WTC11 (cell line): ENCODE results near the gene AHCYL1. TPM values are rescaled to one million over a fixed set of nuclear protein-coding genes. Genes with fewer than 3 reads are reported as not detected.

Source experiments
- ATAC-seq: fragments of 200-7000 bp; cut with Tn5 transposase; 2 replicates; pipeline ENCODE4 v1.10.0; 2021; ENCODE audit warnings: mild to moderate bottlenecking, moderate library complexity
- CTCF ChIA-PET: fragments of 300-600 bp; sonication (Branson Sonifier 250); formaldehyde crosslinking; loops from one replicate; lab custom pipeline; 2021; ENCODE audit warnings: antibody characterized with exemption; lab: Charles Lee
- POLR2A ChIA-PET: fragments of 350-600 bp; sonication (Branson Sonifier 250); formaldehyde crosslinking; loops from one replicate; lab custom pipeline; 2021; ENCODE audit warnings: antibody characterized with exemption; lab: Charles Lee
- DNase-seq: peaks from one replicate; pipeline ENCODE4 v3.0.0; 2021; ENCODE audit warnings: low spot score
- H3K27ac Mint-ChIP-seq: 2 replicates; pipeline ENCODE4 v1.8.0; 2021; ENCODE audit warnings: mixed read lengths
- H3K27me3 Mint-ChIP-seq: 2 replicates; pipeline ENCODE4 v1.8.0; 2021; ENCODE audit warnings: low read depth, mild to moderate bottlenecking, moderate library complexity, mixed read lengths
- H3K36me3 Mint-ChIP-seq: 2 replicates; pipeline ENCODE4 v1.8.0; 2021; ENCODE audit warnings: mixed read lengths
- H3K4me1 Mint-ChIP-seq: 2 replicates; pipeline ENCODE4 v1.8.0; 2022; ENCODE audit warnings: mixed read lengths
- H3K4me3 Mint-ChIP-seq: 2 replicates; pipeline ENCODE4 v1.8.0; 2021; ENCODE audit warnings: mild to moderate bottlenecking, moderate library complexity, mixed read lengths
- H3K9me3 Mint-ChIP-seq: 2 replicates; pipeline ENCODE4 v1.8.0; 2021; ENCODE audit warnings: mixed read lengths
- ATF6 ChIP-seq: sonication (generic); formaldehyde crosslinking; IDR thresholded peaks from 2 replicates; pipeline ENCODE4 v1.8.1; 2023; ENCODE audit warnings: mild to moderate bottlenecking, missing genetic modification reagents
- EMX1 ChIP-seq: fragments of 250-450 bp; sonication (Bioruptor Pico); IDR thresholded peaks from 2 replicates; pipeline ENCODE4 v1.8.0; 2021; ENCODE audit warnings: mild to moderate bottlenecking
- ERG ChIP-seq: fragments of 250-450 bp; sonication (Bioruptor Pico); IDR thresholded peaks from 2 replicates; pipeline ENCODE4 v1.8.0; 2021; ENCODE audit warnings: mild to moderate bottlenecking
- GRHL2 ChIP-seq: fragments of 250-450 bp; sonication (Bioruptor Pico); IDR thresholded peaks from 2 replicates; pipeline ENCODE4 v1.8.0; 2022; ENCODE audit warnings: mild to moderate bottlenecking, moderate library complexity; ENCODE audit not compliant: insufficient replicate concordance, severe bottlenecking
- IRF2 ChIP-seq: sonication (generic); formaldehyde crosslinking; IDR thresholded peaks from 2 replicates; pipeline ENCODE4 v1.8.0; 2022; ENCODE audit warnings: low read depth, missing genetic modification reagents, borderline replicate concordance
- KAT7 ChIP-seq: sonication (generic); formaldehyde crosslinking; IDR thresholded peaks from 2 replicates; pipeline ENCODE4 v1.8.1; 2023; ENCODE audit warnings: missing genetic modification reagents, mild to moderate bottlenecking, borderline replicate concordance
- MYBL2 ChIP-seq: sonication (generic); formaldehyde crosslinking; IDR thresholded peaks from 2 replicates; pipeline ENCODE4 v1.8.1; 2023; ENCODE audit warnings: mild to moderate bottlenecking, moderate library complexity, missing genetic modification reagents
- NFATC4 ChIP-seq: fragments of 250-450 bp; sonication (Bioruptor Pico); IDR thresholded peaks from 2 replicates; pipeline ENCODE4 v1.9.0; 2021; ENCODE audit warnings: mild to moderate bottlenecking
- PRDM15 ChIP-seq: sonication (generic); formaldehyde crosslinking; IDR thresholded peaks from 2 replicates; pipeline ENCODE4 v1.8.0; 2022; ENCODE audit warnings: missing genetic modification reagents
- SMAD4 ChIP-seq: sonication (generic); formaldehyde crosslinking; IDR thresholded peaks from 2 replicates; pipeline ENCODE4 v1.8.0; 2022; ENCODE audit warnings: mild to moderate bottlenecking, missing genetic modification reagents
- SOX15 ChIP-seq: fragments of 250-450 bp; sonication (Bioruptor Pico); IDR thresholded peaks from 2 replicates; pipeline ENCODE4 v1.9.0; 2021; ENCODE audit warnings: mild to moderate bottlenecking
- TEAD4 ChIP-seq: sonication (generic); formaldehyde crosslinking; IDR thresholded peaks from 2 replicates; pipeline ENCODE4 v1.8.0; 2022; ENCODE audit warnings: mild to moderate bottlenecking, missing genetic modification reagents
- ZBTB21 ChIP-seq: sonication (generic); formaldehyde crosslinking; IDR thresholded peaks from 2 replicates; pipeline ENCODE4 v1.8.1; 2023; ENCODE audit warnings: mild to moderate bottlenecking, missing genetic modification reagents, borderline replicate concordance
- ZNF416 ChIP-seq: fragments of 250-450 bp; sonication (Bioruptor Pico); IDR thresholded peaks from 2 replicates; pipeline ENCODE4 v1.9.0; 2021; ENCODE audit warnings: mild to moderate bottlenecking, inconsistent platforms
- total RNA-seq: library from RNA; stranded (reverse); gene quantifications from 3 replicates; pipeline ENCODE4 v1.2.3, GENCODE V29; 2021

The AHCYL1 gene
- total RNA-seq, 1 experiment from 2014 or later, result 92.1 TPM

GRCh38 chr1:109975718-109976117 is 8.8 kb upstream of the AHCYL1 start:
- H3K4me1 Mint-ChIP-seq, result no peaks in the 10 kb centered on the region
- ATAC-seq, result no peak
- H3K36me3 Mint-ChIP-seq, result no peaks in the 10 kb centered on the region
- no peak for DNase-seq
- ChIA-PET POLR2A (no interaction called here), CTCF (interaction anchor here (2.2 to 2.8 kb wide), 2 partner anchors 9 to 52 kb away, joined by 8 to 16 read pairs; partner anchors contain the start of gene AHCYL1)
- H3K4me3 Mint-ChIP-seq, result no peak overlapping the region
- H3K27me3 Mint-ChIP-seq, result peaks cover 9% of the 10 kb centered on the region
- no peaks in the 10 kb centered on the region for H3K9me3 Mint-ChIP-seq
- TF ChIP-seq NFATC4 (CRISPR knock-in tag), result no peak
- 0 out of 2 replicates have a peak, but pooled peaks have one; percentile 35 for TF ChIP-seq ZNF416 (CRISPR knock-in tag)
- H3K27ac Mint-ChIP-seq, result no peak overlapping the region

- H3K36me3 Mint-ChIP-seq, result no peaks in the 10 kb centered on the region
- H3K4me1 Mint-ChIP-seq, result no peaks in the 10 kb centered on the region
- no peak for ATAC-seq
- ChIA-PET POLR2A (no interaction called here), CTCF (interaction anchor here (1.3 to 2.8 kb wide), 3 partner anchors 8 to 186 kb away, joined by 3 to 16 read pairs (median 8); partner anchors contain the start of gene AHCYL1)
- no peak for DNase-seq
- TF ChIP-seq IRF2 (CRISPR knock-in tag) (no peak), MYBL2 (CRISPR knock-in tag) (no peak), ZBTB21 (CRISPR knock-in tag) (no peak), EMX1 (CRISPR knock-in tag) (no peak), PRDM15 (no peak), GRHL2 (CRISPR knock-in tag) (no peak), ERG (CRISPR knock-in tag) (no peak), SOX15 (no peak)
- peaks cover 9% of the 10 kb centered on the region for H3K27me3 Mint-ChIP-seq
- H3K27ac Mint-ChIP-seq, result no peak overlapping the region
- no peaks in the 10 kb centered on the region for H3K9me3 Mint-ChIP-seq
- no peak overlapping the region for H3K4me3 Mint-ChIP-seq
Observed at GRCh38 chr1:109976762-109977161, 7.8 kb upstream of the AHCYL1 start.

- CTCF ChIA-PET, result interaction anchor here (1.3 to 2.2 kb wide), 2 partner anchors 53 to 186 kb away, joined by 3 to 8 read pairs; no protein-coding TSS in a partner anchor
- Mint-ChIP-seq H3K36me3 (no peaks in the 10 kb centered on the region), H3K4me1 (no peaks in the 10 kb centered on the region), H3K27me3 (peaks cover 9% of the 10 kb centered on the region), H3K27ac (no peak overlapping the region), H3K9me3 (no peaks in the 10 kb centered on the region), H3K4me3 (no peak overlapping the region)
- no peak for ATAC-seq
- POLR2A ChIA-PET, result no interaction called here
- DNase-seq, result no peak
- TF ChIP-seq ATF6 (CRISPR knock-in tag) (no peak), TEAD4 (CRISPR knock-in tag) (no peak), KAT7 (CRISPR knock-in tag) (no peak), SMAD4 (CRISPR knock-in tag) (no peak)
Observed at GRCh38 chr1:109977225-109977624, 7.3 kb upstream of the AHCYL1 start.
